HL-60 (cell line): ENCODE measurements around the gene ABCA1.

ENCODE experiments used
- DNase-seq, 2 experiments: peaks; one replicate each; pipeline ENCODE4 v3.0.0-alpha.2; 2010 to 2020; ENCODE audit warnings: low read depth in 1 of 2, low spot score in 1 of 2
- H3K27ac ChIP-seq: fragments of 250-450 bp; sonication (Bioruptor Pico); replicated peaks from 2 replicates; pipeline ENCODE4 v1.5.1; 2020; ENCODE audit warnings: mild to moderate bottlenecking, moderate library complexity
- H3K27me3 ChIP-seq: fragments of 250-450 bp; sonication (Bioruptor Pico); 2 replicates; pipeline ENCODE4 v1.5.1; 2021; ENCODE audit warnings: mild to moderate bottlenecking, moderate library complexity; ENCODE audit not compliant: insufficient read depth, poor library complexity, severe bottlenecking
- H3K4me3 ChIP-seq: replicated peaks from 2 replicates; pipeline ENCODE4 v1.5.1; 2011; ENCODE audit warnings: mild to moderate bottlenecking, control low read depth, low read length; ENCODE audit not compliant: insufficient read depth
- CTCF ChIP-seq: IDR thresholded peaks from one replicate; pipeline ENCODE4 v1.5.1; 2011; ENCODE audit warnings: low read length, control low read depth, inconsistent platforms; ENCODE audit not compliant: insufficient read depth
- GABPA ChIP-seq: IDR thresholded peaks from 2 replicates; pipeline ENCODE4 v1.6.1; 2012; ENCODE audit warnings: low read depth
- POLR2AphosphoS5 ChIP-seq: IDR thresholded peaks from 2 replicates; pipeline ENCODE4 v1.6.1; 2012; ENCODE audit warnings: low read depth
- SPI1 ChIP-seq: IDR thresholded peaks from 2 replicates; pipeline ENCODE4 v1.6.1; 2012; ENCODE audit warnings: low read depth, mild to moderate bottlenecking, borderline replicate concordance
- TF ChIP-seq, protein P1 (sequence below): IDR thresholded peaks from 2 replicates; pipeline ENCODE4 v1.6.1; 2012; ENCODE audit warnings: low read depth; ENCODE audit not compliant: insufficient replicate concordance

ABCA1 gene

DNA sequence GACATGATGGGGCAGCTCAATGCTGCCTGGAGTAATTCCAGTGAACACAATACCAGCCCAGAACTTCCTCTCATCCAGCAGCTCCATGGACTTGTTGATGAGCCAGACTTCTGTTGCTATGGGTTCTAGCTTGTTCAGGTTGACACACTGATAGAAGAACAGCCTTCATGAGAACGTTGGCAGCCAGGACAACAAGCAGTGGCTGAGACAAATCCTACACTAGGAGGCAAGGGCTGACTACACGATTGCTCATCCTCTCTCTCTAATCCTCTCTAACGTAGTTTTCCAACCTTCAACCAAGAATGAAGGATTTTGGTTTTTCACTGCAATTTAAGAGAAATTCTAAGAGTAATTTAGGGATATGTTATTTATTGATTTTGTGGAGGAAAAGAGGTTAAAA, 96.3 kb downstream of the ABCA1 start:
- Histone ChIP-seq H3K4me3 (no peak overlapping the region), H3K27me3 (no peaks in the 10 kb centered on the region), H3K27ac (no peak overlapping the region)
- TF ChIP-seq, protein P1, sequence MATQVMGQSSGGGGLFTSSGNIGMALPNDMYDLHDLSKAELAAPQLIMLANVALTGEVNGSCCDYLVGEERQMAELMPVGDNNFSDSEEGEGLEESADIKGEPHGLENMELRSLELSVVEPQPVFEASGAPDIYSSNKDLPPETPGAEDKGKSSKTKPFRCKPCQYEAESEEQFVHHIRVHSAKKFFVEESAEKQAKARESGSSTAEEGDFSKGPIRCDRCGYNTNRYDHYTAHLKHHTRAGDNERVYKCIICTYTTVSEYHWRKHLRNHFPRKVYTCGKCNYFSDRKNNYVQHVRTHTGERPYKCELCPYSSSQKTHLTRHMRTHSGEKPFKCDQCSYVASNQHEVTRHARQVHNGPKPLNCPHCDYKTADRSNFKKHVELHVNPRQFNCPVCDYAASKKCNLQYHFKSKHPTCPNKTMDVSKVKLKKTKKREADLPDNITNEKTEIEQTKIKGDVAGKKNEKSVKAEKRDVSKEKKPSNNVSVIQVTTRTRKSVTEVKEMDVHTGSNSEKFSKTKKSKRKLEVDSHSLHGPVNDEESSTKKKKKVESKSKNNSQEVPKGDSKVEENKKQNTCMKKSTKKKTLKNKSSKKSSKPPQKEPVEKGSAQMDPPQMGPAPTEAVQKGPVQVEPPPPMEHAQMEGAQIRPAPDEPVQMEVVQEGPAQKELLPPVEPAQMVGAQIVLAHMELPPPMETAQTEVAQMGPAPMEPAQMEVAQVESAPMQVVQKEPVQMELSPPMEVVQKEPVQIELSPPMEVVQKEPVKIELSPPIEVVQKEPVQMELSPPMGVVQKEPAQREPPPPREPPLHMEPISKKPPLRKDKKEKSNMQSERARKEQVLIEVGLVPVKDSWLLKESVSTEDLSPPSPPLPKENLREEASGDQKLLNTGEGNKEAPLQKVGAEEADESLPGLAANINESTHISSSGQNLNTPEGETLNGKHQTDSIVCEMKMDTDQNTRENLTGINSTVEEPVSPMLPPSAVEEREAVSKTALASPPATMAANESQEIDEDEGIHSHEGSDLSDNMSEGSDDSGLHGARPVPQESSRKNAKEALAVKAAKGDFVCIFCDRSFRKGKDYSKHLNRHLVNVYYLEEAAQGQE: no peak
- no peak for TF ChIP-seq SPI1
- TF ChIP-seq GABPA: no peak
- no peak for TF ChIP-seq CTCF
- TF ChIP-seq POLR2AphosphoS5: no peak
- no peak for DNase-seq

DNA sequence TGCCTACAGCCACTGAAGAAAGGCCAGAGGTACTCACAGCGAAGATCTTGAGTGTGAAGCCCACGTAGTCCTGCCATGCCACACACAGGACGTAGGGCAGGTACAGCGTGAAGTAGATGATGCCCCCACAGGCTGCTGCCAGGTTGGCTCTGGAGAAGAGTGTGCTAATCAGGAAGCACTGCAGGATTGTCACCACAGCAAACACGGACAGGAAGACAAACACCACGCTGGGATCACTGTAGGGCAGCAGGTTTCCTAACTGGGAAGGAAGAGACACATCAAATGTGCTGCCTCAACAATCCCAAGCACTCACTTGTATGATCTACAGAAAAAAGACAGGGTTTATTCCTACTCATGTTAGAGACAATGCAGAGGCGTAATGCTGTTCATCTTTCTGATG, 101.0 kb downstream of the ABCA1 start:
- H3K27ac ChIP-seq: no peak overlapping the region
- no peak overlapping the region for H3K4me3 ChIP-seq
- no peaks in the 10 kb centered on the region for H3K27me3 ChIP-seq
- TF ChIP-seq CTCF (no peak), GABPA (no peak), POLR2AphosphoS5 (no peak), SPI1 (no peak)
- TF ChIP-seq, protein P1: no peak
- no peak for DNase-seq

DNA sequence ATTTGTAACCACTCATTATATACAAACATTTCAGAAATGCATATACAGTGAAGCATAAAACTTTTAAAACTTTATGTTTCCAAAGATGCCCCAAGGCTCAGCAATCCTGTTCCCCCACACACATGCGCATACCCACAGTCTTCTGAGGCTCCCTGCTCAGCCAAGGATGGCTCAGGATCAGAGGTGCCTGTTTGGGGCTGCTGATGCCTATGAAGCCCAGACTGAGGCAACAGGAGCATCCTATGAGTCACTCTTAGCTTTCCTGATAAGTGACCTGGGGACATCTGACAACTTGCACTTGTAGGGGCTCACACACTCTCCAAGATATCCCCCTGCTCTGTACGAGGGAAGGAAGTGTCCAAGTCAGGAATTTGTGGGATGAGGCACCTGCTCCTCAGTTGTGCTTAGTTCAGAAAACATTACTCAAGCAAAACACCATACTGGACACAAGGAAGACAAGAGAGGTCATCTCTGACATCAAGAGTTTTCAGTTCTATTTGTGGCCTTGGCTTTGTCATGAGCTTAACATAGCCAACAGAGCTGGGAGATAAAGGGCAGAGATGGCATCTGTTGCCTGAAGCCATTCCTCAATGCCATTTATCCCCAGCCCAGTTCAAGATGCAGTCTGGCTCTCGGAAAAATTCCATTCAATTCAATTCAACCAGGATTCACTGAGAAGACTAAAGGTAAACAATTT, 101.7 kb downstream of the ABCA1 start:
- no peak for DNase-seq
- TF ChIP-seq POLR2AphosphoS5 (no peak), CTCF (no peak), GABPA (no peak), SPI1 (no peak)
- TF ChIP-seq, protein P1: no peak

More for the DNA sequence above, 101.7 kb downstream of the ABCA1 start:
- Histone ChIP-seq H3K27ac (no peak overlapping the region), H3K4me3 (no peak overlapping the region), H3K27me3 (no peaks in the 10 kb centered on the region)
